Endodermal cell (in vitro differentiated cells): ENCODE results near the gene CDH4. TPM values are rescaled to one million over a fixed set of nuclear protein-coding genes. Genes with fewer than 3 reads are reported as not detected.

Experiments used
- DNase-seq: peaks from one replicate; pipeline ENCODE4 v3.0.0-alpha.2; 2017
- H3K27ac ChIP-seq: 2 replicates; pipeline ENCODE4 v1.5.1; 2013; ENCODE audit warnings: mild to moderate bottlenecking, low read depth, low read length, moderate library complexity
- H3K27me3 ChIP-seq: 2 replicates; pipeline ENCODE4 v1.6.1; 2013; ENCODE audit warnings: mild to moderate bottlenecking, low read length, moderate library complexity; ENCODE audit not compliant: insufficient read depth, control insufficient read depth, poor library complexity, severe bottlenecking
- H3K36me3 ChIP-seq: 2 replicates; pipeline ENCODE4 v1.7.0; 2013; ENCODE audit warnings: mild to moderate bottlenecking, low read length, moderate library complexity; ENCODE audit not compliant: control insufficient read depth, insufficient read depth
- H3K4me1 ChIP-seq: one replicate; pipeline ENCODE4 v1.7.0; 2013; ENCODE audit warnings: low read length; ENCODE audit not compliant: control insufficient read depth, insufficient read depth
- H3K4me3 ChIP-seq: 2 replicates; pipeline ENCODE4 v1.5.1; 2013; ENCODE audit warnings: mild to moderate bottlenecking, low read length, moderate library complexity
- H3K9ac ChIP-seq: 2 replicates; pipeline ENCODE4 v1.6.1; 2013; ENCODE audit warnings: mild to moderate bottlenecking, low read length, moderate library complexity; ENCODE audit not compliant: poor library complexity, severe bottlenecking; ENCODE audit errors: extremely low read depth
- H3K9me3 ChIP-seq: 2 replicates; pipeline ENCODE4 v1.6.1; 2013; ENCODE audit warnings: mild to moderate bottlenecking, low read length, moderate library complexity; ENCODE audit not compliant: control insufficient read depth
- H3K27ac Mint-ChIP-seq: 2 replicates; pipeline ENCODE4 v1.8.0; 2020; ENCODE audit warnings: mixed read lengths
- H3K27me3 Mint-ChIP-seq: 2 replicates; pipeline ENCODE4 v1.8.0; 2021; ENCODE audit warnings: mild to moderate bottlenecking, mixed read lengths; ENCODE audit not compliant: insufficient read depth
- H3K36me3 Mint-ChIP-seq: 2 replicates; pipeline ENCODE4 v1.8.0; 2020; ENCODE audit warnings: low read depth, mixed read lengths
- H3K4me1 Mint-ChIP-seq: 2 replicates; pipeline ENCODE4 v1.8.0; 2020; ENCODE audit warnings: mixed read lengths
- H3K4me3 Mint-ChIP-seq: 2 replicates; pipeline ENCODE4 v1.8.0; 2020; ENCODE audit warnings: mild to moderate bottlenecking, moderate library complexity, mixed read lengths
- H3K9me3 Mint-ChIP-seq: 2 replicates; pipeline ENCODE4 v1.8.0; 2020; ENCODE audit warnings: mild to moderate bottlenecking, mixed read lengths
- CTCF ChIP-seq: fragments of 200-600 bp; sonication (generic); conservative IDR thresholded peaks from 2 replicates; pipeline ENCODE4 v1.5.0; 2021; ENCODE audit warnings: antibody characterized with exemption, mild to moderate bottlenecking
- WGBS, 2 experiments: methylation state at CpG; one replicate each; pipeline versions ENCODE4 v1.1.5 to v1.1.7; 2013; ENCODE audit warnings: missing lambda C conversion rate in 2 of 2, mixed read lengths in 1 of 2; ENCODE audit not compliant: insufficient coverage in 1 of 2, insufficient read length in 1 of 2; 5-methylcytosine and 5-hydroxymethylcytosine counted together
- total RNA-seq, 2 donors: library from RNA; stranded (reverse); fragmentation: NEBNext Ultra II Directional in 1 of 2; extraction: Animal tissue kit (Norgen Biotek cat#: 25700) in 1 of 2; gene quantifications; 2 replicates in 1 of 2; 3 replicates in 1 of 2; pipeline ENCODE4 v1.2.1, GENCODE V29; 2021

The CDH4 gene
- total RNA-seq, 2 donors from 2014 or later = 1.8 to 5.8 TPM

- 94 to 95% methylated on average over 22 to 25 of the region's 25 CpGs for WGBS, 2 experiments
- no peak for DNase-seq
- no peaks in the 10 kb centered on the region for H3K9me3 ChIP-seq
These were observed 721.7 kb downstream of the CDH4 start for GRCh38 chr20:61973515-61974356.

GRCh38 chr20:61974357-61974665 lies 722.2 kb downstream of the CDH4 start:
- H3K4me3 ChIP-seq = no peak overlapping the region
- no peak for TF ChIP-seq CTCF
- H3K4me3 Mint-ChIP-seq = no peak overlapping the region
- WGBS, 2 experiments = 97 to 98% methylated on average over 12 to 14 of the region's 14 CpGs
- H3K9ac ChIP-seq = no peak overlapping the region
- peaks cover 44% of the 10 kb centered on the region for H3K36me3 Mint-ChIP-seq
- H3K4me1 ChIP-seq = no peaks in the 10 kb centered on the region
- no peak for DNase-seq
- H3K9me3 Mint-ChIP-seq = no peaks in the 10 kb centered on the region
- H3K9me3 ChIP-seq = no peaks in the 10 kb centered on the region
- no peak overlapping the region for H3K27ac ChIP-seq
- H3K27me3 ChIP-seq = no peaks in the 10 kb centered on the region
- peaks cover 39% of the 10 kb centered on the region for H3K36me3 ChIP-seq
- H3K4me1 Mint-ChIP-seq = no peaks in the 10 kb centered on the region
- H3K27ac Mint-ChIP-seq = no peak overlapping the region
- no peaks in the 10 kb centered on the region for H3K27me3 Mint-ChIP-seq

More at GRCh38 chr20:61973515-61974356, 721.7 kb downstream of the CDH4 start:
- no peaks in the 10 kb centered on the region for H3K9me3 Mint-ChIP-seq
- peaks cover 36% of the 10 kb centered on the region for H3K36me3 ChIP-seq
- H3K27me3 ChIP-seq = no peaks in the 10 kb centered on the region
- no peaks in the 10 kb centered on the region for H3K4me1 ChIP-seq
- H3K9ac ChIP-seq = no peak overlapping the region
- H3K4me3 ChIP-seq = no peak overlapping the region
- no peaks in the 10 kb centered on the region for H3K27me3 Mint-ChIP-seq
- H3K4me1 Mint-ChIP-seq = no peaks in the 10 kb centered on the region
- peak; percentile 64 for TF ChIP-seq CTCF
- H3K27ac ChIP-seq = no peak overlapping the region
- H3K36me3 Mint-ChIP-seq = peaks cover 41% of the 10 kb centered on the region
- H3K27ac Mint-ChIP-seq = no peak overlapping the region
- H3K4me3 Mint-ChIP-seq = no peak overlapping the region

GRCh38 chr20:61975407-61976129 lies 723.5 kb downstream of the CDH4 start:
- peaks cover 44% of the 10 kb centered on the region for H3K36me3 Mint-ChIP-seq
- no peak for DNase-seq
- no peak overlapping the region for H3K4me3 Mint-ChIP-seq
- no peaks in the 10 kb centered on the region for H3K9me3 Mint-ChIP-seq
- H3K4me1 ChIP-seq = no peaks in the 10 kb centered on the region
- H3K9me3 ChIP-seq = no peaks in the 10 kb centered on the region
- peaks cover 39% of the 10 kb centered on the region for H3K36me3 ChIP-seq
- H3K4me1 Mint-ChIP-seq = no peaks in the 10 kb centered on the region
- H3K27me3 ChIP-seq = no peaks in the 10 kb centered on the region
- H3K4me3 ChIP-seq = no peak overlapping the region
- TF ChIP-seq CTCF = no peak
- no peaks in the 10 kb centered on the region for H3K27me3 Mint-ChIP-seq
- WGBS, 2 experiments = 77 to 93% methylated on average over 5 to 10 of the region's 11 CpGs
- no peak overlapping the region for H3K27ac Mint-ChIP-seq
- peak overlapping the region; percentile 17 for H3K27ac ChIP-seq
- H3K9ac ChIP-seq = no peak overlapping the region
